NCI-H1694 (cell line): Measurements from ENCODE around the gene ZCCHC7.
"Not testable (repeated sequence)": the region's sequence is repeated elsewhere in the genome, so short reads cannot be mapped to it uniquely, and the experiment has no call there.

Source experiments
- DNase-seq: peaks from one replicate; lab custom pipeline; 2025; lab: John Stamatoyannopoulos, UW

The ZCCHC7 gene

DNA sequence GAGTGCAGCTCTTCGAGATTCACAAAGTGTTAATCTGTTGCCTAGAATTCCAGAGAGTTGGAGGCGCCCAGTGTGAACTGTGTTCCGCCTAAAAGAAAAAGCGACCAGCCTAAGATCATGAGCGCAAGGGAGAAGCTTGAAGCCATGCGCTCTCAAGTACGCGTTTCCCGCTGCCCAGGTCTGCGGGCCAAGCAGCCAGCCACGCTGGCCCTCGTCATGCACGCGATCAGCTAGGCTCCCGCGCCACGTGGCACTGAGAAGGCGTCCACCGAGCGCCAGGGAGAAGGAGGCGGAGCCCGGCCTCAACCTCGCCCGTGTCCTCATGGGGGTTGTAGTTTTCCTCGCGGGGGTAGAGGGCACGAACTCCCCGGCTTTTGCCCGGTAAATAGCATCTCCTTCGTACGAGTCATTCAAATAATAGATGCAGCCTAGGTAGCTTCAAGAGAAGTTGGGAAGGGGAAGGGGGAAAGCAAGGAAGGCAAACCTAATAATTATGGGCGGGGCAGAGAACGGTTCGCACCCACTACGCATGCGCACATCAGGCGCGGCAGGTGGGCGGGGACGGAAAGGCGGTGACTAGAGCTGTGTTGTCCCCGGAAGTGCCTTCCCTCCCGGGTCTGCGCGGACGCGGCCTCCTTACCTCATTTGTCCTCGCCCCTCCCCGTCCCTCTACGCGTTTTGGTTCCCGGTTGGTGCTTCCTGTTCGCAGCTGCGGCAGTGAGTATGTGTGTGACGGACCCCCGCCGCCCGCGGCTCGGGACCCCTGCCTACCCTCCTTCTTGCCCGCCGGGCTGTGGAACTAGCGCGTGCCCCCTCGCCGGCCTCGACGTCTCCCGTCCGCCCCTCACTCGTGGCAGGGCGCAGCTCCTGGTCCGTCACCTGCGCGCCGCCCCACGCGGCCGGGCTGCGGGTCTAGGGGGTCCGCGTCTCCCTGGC lies at the start of gene ZCCHC7:
Gene ZCCHC7, plus strand, starts transcription at position 668 of the 936 bp plus-strand sequence.
- DNase-seq: peak; percentile 90

DNA sequence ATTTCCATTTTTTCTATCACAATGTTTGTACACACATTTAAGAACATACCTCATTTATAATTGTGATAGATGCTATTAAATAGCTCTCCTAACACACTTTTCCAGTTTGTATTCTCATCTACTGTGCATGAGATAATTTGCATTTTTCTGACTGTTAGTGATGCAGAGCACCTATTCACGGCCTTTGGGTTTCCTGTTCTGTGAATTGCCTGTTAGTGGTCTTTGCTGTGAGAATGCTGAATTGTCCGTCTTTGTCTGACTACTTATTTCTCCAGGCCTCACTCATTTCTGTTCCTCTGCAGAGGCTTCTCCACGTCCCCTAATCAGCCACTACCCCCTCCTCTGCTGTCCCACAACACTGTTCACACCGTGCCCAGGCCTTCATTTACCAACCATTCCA lies 45.6 kb upstream of the ZCCHC7 start:
- DNase-seq: not testable (repeated sequence)

DNA sequence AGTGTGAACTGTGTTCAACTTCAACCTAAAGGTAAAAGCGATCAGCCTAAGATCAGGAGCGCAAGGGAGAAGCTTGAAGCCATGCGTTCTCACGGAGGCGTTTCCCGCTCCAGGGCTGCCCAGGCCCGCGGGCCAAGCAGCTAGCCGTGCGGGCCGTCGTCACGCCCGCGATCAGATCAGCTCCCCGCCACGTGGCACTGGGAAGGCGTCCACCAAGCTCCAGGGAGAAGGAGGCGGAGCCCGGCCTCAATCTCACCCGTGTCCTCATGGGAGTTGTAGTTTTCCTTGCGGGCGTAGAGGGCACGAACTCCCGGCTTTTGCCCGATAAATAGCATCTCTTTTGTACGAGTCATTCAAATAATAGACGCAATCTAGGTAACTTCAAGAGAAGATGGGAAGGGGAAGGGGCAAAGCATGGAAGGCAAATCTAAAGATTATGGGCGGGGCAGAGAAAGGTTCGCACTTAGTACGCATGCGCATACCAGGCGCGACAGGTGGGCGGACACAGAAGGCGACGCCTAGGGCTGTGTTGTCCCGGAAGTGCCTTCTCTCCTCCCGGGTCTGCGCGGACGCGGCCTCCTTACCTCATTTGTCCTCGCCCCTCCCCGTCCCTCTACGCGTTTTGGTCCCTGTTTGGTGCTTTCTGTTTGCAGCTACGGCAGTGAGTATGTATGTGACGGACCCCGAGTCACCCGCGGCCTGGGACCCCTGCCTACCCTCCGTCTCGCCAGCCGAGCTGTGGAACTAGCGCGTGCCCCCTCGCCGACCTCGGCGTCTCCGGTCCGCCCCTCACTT lies 40.8 kb upstream of the ZCCHC7 start:
- DNase-seq: peak; percentile 95

DNA sequence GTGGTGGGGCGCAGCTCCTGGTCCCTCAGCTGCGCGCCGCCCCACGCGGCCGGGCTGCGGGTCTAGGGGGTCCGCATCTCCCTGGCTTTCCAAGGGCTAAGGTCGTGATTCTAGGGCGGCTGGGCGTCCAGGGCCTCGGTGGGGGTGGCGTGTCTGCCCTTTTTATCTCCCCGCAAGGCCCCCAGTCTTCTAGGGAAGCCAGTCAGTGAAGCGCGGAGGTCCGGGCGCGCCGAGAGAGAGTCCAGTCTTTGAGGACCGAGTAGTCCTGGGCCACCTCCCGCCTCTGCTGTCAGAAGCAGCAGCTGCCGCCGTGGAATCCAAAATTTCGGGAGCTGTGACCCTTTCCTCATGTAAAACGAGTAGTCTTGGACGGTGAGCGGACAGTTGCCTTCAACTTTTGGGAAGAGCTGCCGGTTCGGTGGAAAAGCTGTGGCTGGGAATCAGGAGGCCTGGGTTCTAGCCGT lies 40.2 kb upstream of the ZCCHC7 start:
- DNase-seq: not testable (repeated sequence)

DNA sequence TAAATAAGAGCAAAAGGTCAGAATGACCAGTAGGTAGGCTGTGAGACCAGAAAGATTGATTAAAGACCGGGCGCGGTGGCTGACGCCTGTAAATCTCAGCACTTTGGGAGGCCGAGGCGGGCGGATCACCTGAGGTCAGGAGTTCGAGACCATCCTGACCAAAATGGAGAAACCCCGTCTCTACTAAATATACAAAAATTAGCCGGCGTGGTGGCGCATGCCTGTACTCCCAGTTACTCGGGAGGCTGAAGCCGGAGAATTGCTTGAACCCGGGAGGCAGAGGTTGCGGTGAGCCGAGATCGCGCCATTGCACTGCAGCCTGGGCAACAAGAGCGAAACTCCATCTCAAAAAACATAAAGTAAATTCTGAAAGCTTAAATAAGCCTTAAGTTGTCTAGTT lies 38.9 kb upstream of the ZCCHC7 start:
- not testable (repeated sequence) for DNase-seq

DNA sequence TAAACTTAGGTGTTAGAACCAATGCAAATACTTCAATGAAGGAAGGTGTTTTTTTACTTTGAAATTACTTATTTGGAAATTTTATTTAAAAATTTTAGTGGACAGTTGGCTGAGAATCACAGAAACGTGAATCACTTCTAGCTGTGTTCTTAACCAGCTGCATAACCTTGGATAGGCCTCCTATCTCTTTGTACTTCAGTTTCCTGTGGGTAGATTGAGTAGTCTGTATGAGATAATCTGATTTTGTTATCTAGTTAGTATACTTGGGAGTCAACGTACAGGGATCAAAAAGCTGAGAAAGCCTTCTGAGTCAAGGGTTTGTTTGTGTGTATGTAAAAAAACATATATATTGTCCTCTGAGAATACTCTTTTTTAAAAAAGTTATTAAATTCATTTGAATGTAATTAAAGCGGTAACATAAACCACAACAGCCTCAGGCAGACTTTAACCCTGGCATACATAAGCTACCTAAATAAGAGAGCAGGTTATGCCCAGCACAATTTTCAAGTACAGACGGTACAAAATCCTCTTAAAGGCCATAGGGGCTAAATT lies 38.1 kb upstream of the ZCCHC7 start:
- DNase-seq: no peak

DNA sequence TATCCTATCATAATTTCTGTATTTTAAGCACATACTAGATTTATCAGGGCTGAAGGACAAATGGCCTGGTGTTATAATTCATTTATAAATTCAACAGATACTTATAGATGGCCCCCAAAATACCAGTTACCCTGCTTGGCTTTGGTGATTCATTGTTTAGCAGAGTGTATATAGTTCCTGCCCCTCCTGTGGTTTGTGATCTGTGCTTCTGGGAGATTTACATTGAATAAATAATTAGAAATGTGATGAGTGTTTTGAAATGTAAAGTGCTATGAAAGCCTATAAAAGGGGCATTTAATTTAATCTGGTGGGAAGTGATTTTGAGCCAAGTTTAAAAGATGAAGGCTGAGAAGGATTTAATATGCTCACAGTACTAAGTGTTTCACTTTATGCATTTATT lies 36.7 kb upstream of the ZCCHC7 start:
- DNase-seq: no peak

DNA sequence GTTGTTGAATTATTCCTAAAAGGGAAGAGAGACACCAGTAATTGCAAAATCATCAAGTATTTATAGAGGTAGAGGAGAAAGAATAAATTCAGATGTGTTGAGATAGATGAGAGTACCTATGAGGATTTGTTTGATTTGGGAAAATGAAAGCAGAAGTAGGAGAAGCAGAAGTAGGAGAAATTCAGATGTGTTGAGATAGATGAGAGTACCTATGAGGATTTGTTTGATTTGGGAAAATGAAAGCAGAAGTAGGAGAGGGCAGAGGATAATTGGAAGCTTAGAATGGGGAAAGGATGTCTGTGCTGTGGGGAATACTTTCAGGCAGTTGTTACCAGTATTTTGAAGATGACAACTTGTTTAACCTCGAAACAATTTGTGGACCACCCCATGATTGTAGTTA lies 35.1 kb upstream of the ZCCHC7 start:
- DNase-seq: no peak

DNA sequence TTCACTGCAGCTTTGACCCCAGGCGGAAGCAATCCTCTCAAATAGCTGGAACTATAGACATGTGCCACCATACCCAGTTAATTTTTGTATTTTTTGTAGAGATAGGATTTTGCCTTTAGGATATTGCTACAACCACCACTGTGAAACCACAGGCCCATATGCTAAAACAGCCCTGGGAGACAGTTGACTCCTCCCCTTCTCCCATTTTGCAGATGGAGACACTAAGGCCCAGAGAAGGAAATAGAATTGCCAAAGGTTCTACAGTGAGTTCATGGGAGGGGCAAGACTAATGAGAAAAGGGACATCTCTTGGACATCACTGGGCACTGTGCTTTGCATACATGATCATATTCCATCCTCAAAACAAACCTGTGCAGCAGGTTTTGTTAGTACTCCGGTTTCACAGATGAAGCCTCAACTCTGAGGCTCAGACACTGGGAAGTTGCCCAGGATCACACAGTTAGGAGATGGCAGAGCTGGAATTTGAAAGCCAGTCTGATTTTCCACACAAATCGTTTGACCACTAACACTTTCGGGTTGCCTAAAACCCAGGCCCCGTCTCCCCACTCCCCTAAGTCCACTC lies 27.6 kb upstream of the ZCCHC7 start:
- DNase-seq: not testable (repeated sequence)

DNA sequence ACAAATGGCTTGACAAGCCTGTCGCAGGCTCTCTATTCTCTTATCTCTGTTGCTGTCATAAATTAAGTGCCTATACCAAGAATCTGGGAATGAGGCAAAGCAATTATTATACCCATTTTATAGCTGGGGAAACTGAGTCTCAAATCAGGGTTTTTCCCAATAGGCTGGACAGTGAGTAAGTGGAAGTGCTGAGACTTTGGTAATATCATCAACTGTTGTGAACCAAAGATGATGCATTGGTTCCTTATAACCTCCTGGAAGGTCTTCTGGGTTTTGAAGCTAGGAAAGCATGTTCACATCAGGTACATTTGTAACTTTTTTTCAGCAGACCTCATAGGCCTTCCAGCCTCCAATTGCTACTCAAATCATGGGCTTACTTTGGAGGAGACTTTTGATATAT lies 25.6 kb upstream of the ZCCHC7 start:
- no peak for DNase-seq

DNA sequence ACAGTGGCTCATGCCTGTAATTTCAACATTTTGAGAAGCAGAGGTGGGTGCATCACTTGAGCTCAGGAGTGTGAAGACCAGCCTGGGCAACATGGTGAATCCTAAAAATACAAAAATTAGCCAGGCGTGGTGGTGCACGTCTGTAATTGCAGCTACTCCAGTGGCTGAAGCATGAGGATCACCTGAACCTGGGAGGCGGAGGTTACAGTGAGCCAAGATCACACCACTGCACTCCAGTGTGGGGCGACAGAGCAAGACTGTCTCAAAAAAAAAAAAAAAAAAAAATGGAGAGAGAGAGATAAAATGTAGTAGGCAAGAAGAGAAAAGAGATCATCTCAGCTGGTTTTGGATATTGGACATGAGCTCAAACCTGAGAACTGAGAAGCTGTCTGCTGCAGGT lies 23.7 kb upstream of the ZCCHC7 start:
- no peak for DNase-seq

DNA sequence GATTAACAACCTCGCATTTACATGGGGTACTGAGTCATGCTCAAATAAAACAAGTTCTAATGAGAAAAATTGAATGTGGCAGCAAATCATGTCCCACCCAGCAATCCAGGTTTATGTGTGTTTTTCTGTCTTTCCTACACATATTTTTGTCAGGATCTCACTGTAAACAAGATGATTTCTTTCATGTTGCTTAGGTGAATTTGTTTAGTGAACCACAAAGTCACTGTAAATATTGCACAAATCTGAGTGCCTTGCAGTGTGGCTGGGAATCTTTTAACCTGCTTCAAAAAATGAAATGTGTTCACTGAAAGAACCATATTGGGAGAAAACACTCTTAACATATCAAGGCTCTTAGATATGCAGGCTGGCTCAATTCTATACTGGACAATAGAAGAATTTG lies 23.1 kb upstream of the ZCCHC7 start:
- DNase-seq: no peak

DNA sequence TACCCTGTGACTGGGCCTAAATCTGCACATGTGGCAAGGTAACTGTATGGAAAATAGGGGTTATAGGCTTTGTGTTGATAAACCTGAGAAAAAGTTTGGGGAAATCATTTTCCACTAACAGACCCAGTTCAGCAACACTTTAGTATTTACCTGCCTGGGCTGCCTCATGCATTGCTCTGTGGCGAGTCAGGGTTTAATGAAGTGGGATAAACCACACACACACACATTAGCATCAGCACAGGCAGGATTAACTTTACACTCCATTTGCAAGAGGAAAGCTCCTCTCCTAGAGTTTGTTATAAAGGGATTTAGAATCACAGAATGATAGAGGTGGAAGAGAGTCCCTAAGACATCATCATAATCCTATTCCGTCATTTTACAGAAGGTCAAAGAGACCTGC lies 20.0 kb upstream of the ZCCHC7 start:
- no peak for DNase-seq

DNA sequence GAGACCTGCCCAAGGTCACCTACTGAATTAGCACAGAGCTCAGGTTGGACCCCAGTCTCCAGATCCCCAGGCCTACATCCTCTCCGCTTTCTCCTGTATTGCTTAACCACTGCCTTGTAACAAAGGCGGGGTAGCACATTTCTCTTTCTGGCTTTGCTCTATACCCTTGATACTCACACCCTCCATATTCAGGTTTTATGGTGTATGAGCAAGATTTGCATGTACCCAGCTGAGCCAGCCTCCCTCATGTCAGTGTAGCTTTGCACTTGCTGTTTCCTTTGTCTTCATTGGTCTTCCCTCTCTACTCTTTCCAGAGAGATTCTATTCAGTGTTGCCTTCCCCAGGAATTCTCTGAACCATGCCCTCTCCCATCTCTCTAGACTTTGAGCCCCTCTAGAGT lies 19.6 kb upstream of the ZCCHC7 start:
- DNase-seq: no peak

DNA sequence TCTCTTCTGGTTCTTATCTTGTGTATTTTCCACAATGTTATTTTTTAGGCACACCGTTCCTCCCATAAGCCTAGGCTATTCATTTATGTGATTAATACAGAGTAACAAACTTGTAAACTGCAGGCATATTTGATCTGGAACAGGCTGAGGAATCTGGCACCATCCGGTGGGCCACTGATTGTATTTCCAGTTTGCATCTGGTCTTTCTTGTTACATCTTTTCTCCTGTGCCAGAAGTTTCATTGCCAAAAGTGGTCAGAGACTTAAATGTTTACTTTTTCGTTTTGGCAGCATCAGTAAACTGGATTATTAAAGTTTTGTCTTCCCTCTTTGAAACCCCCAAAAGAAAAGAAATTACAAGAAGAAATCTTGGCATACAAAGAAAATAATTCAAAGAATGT lies 17.9 kb upstream of the ZCCHC7 start:
- DNase-seq: no peak

DNA sequence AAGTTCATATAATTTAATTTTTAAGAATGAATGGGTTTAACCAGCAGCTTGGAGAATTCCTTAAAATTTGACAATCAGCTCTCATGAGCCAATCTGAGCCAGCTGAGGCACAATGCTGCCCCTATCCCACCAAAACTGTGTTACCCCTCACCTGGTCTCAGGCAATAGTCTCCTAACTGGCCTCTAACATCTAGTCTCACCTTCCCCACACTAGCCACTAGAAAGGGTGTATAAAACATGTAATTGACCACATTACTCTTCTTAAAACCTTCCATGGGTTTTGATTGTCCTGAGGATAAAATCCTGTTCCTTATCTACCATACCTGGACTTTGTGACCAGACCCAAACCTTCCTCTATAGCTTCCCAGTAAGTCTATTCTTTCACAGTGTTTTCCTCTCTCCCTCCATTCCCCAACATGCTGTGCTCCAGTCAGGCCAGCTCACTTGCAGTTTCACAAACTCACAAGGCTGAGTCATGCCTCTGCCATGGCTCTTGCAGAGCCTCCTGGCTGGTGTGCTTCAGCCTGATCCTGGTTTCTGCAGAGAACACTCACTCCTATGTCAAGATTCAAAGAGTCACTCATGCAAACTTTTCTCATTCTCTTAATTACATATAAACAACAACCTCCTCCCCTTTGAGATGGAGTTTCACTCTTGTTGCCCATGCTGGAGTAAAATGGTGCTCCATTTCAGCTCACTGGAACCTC lies 16.0 kb upstream of the ZCCHC7 start:
- no peak for DNase-seq

DNA sequence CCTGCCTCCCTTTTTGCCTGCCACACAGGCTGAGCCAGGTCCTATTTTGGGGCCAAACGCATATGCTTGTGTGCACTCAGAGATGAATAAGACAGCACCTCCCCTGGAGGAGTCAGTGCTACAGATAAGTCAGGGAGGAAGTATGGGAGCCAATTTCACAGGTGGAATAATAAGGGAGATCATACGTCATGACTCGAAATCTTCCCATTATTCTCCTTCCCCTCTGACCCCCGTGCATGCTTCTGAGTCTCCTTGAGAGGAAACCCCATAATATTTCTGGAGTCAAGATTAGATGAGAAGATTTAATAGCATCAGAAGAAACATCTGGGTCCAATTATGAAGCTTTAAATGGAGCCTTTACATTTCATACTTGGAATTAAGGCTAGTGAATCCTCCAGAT lies 15.1 kb upstream of the ZCCHC7 start:
- DNase-seq: no peak

DNA sequence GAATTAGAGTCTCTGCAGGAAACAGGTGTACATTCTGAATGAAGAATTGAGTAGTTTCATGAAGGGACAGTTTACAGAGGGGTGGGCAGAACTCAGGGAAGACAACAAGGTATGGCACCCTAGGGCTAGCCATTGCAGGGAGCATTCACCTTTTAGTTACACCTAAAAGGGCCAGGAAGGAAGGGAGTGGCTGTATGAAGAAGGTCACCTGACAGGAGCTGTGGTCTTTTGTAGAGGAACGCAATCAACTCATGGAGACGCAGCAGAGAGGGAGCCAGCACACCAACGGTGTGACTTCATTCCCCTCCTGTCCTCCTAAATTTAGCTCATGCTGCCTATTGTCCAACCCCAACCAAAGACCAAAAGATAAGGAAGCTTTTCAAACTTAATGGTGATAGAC lies 12.7 kb upstream of the ZCCHC7 start:
- no peak for DNase-seq

DNA sequence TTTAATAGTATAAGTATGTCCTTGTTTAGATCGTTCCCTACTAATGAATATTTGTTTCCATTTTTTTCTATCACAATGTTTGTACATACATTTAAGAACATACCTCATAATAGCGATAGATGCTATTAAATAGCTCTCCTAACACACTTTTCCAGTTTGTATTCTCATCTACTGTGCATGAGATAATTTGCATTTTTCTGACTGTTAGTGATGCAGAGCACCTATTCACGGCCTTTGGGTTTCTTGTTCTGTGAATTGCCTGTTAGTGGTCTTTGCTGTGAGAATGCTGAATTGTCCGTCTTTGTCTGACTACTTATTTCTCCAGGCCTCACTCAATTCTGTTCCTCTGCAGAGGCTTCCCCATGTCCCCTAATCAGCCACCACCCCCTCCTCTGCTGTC lies 5.9 kb upstream of the ZCCHC7 start:
- not testable (repeated sequence) for DNase-seq

DNA sequence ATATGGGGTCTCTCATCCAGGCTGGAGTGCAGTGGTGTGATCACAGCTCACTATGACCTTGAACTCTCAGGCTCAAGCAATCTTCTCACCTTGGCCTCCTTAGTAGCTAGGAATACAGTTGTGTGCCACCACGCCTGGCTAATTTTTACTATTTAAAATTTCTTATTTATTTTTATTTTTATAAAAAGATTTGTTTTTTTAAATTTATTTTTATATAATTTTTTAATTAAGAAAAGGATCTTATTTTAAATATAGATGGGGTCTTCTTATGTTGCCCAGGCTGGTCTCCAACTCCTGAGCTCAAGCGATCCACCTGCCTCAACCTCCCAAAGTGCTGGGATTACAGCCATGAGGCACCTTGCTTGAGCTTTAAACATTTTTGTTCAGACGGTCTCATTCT lies 2.4 kb upstream of the ZCCHC7 start:
- DNase-seq: no peak

DNA sequence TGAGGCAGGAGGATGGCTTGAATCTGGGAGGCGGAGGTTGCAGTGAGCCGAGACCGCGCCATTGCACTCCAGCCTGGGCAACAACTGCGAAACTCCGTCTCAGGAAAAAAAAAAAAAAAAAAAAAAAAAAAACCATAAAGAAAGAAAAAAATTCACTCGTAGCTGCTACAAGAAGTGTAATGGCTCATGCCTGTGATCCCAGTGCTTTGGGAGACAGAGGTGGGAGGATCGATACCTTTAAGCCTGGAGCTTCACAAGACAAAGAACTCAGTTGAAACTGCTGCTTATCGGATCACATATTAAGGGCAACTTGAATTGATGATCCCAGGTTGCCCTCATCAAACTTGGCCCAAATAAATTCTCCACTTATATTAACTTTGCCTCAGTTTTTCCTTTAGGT lies 1.0 kb upstream of the ZCCHC7 start:
- DNase-seq: no peak

DNA sequence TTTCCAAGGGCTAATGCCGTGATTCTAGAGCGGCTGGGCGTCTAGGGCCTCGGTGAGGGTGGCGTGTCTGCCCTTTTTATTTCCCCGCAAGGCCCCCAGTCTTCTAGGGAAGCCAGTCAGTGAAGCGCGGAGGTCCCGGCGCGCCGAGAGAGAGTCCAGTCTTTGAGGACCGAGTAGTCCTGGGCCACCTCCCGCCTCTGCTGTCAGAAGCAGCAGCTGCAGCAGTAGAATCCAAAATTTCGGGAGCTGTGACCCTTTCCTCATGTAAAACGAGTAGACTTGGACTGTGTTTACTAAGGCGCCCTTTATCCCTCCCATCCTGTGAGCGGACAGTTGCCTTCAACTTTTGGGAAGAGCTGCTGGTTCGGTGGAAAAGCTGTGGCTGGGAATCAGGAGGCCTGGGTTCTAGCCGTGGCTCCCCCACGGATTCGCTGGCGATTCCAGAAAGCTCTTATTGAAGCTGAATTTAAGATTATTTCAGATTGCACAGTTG lies 515 bp downstream of the ZCCHC7 start:
- DNase-seq: peak; percentile 2
